Fibroblast of the aortic adventitia (primary cell): ENCODE measurements around the gene KRTAP3-3. TPM values are rescaled to one million over a fixed set of nuclear protein-coding genes. Genes with fewer than 3 reads are reported as not detected.
"Not testable (repeated sequence)": the region's sequence is repeated elsewhere in the genome, so short reads cannot be mapped to it uniquely, and the experiment has no call there.

Experiments used
- DNase-seq: peaks from one replicate; pipeline ENCODE4 v3.0.0-alpha.2; 2010; ENCODE audit warnings: low read depth
- H3K4me3 ChIP-seq: 2 replicates; pipeline ENCODE4 v1.5.1; 2011; ENCODE audit warnings: low read depth, mild to moderate bottlenecking, control low read depth, low read length, moderate library complexity
- CTCF ChIP-seq: IDR thresholded peaks from 2 replicates; pipeline ENCODE4 v1.5.1; 2011; ENCODE audit warnings: mild to moderate bottlenecking, low read length, control low read depth, inconsistent platforms; ENCODE audit not compliant: insufficient read depth
- total RNA-seq: library from RNA; depleted of rRNA; stranded (reverse); fragments of >200 nt; gene quantifications from 2 replicates; pipeline ENCODE4 v1.2.3, GENCODE V29; 2012; ENCODE audit warnings: low replicate concordance

The KRTAP3-3 gene
- not detected in 2 replicates for total RNA-seq

- H3K4me3 ChIP-seq = no peak within 1 kb of the TSS
- no peak for DNase-seq
- no peak for TF ChIP-seq CTCF
Observed at GRCh38 chr17:40993839-40994238, at the start of gene KRTAP3-3. KRTAP3-3 (minus strand) TSS chr17:40994164; CDS start chr17:40994097, 67 bp downstream.

- TF ChIP-seq CTCF = no peak
- no peak for DNase-seq
- no peak overlapping the region for H3K4me3 ChIP-seq
Observed at GRCh38 chr17:41042953-41043352, 49.0 kb upstream of the KRTAP3-3 start.

GRCh38 chr17:41040783-41041571 is 47.0 kb upstream of the KRTAP3-3 start, which contains the start of gene KRTAP1-1:
KRTAP1-1 (minus strand) TSS chr17:41041450; CDS start chr17:41041397, 53 bp downstream.
- not testable (repeated sequence) for H3K4me3 ChIP-seq, DNase-seq

GRCh38 chr17:41037853-41038350 is 43.9 kb upstream of the KRTAP3-3 start:
- no peak for DNase-seq
- TF ChIP-seq CTCF = no peak
- H3K4me3 ChIP-seq = no peak overlapping the region

GRCh38 chr17:41034346-41034935 is 40.5 kb upstream of the KRTAP3-3 start, which contains the start of gene KRTAP1-3:
KRTAP1-3 (minus strand) TSS chr17:41034874; CDS start chr17:41034821, 53 bp downstream.
- DNase-seq, H3K4me3 ChIP-seq: not testable (repeated sequence)

- no peak for DNase-seq
- H3K4me3 ChIP-seq = no peak within 1 kb of the TSS
- no peak for TF ChIP-seq CTCF
Observed at GRCh38 chr17:41029633-41030245, 35.8 kb upstream of the KRTAP3-3 start, which contains the start of gene KRTAP1-4. KRTAP1-4 (minus strand) TSS chr17:41030195; CDS start chr17:41030078, 117 bp downstream.

GRCh38 chr17:41026715-41027471 is 32.9 kb upstream of the KRTAP3-3 start, which contains the start of gene KRTAP1-5:
KRTAP1-5 (minus strand) TSS chr17:41027208; CDS start chr17:41027155, 53 bp downstream.
- TF ChIP-seq CTCF = no peak
- no peak within 1 kb of the TSS for H3K4me3 ChIP-seq
- DNase-seq = peak; percentile 71
